NCI-H1105 (cell line): Measurements from ENCODE around the gene YBX1.
"Not testable (repeated sequence)": the region's sequence is repeated elsewhere in the genome, so short reads cannot be mapped to it uniquely, and the experiment has no call there.

ENCODE experiments used
- DNase-seq: peaks from one replicate; lab custom pipeline; 2025; lab: John Stamatoyannopoulos, UW

YBX1 gene

GRCh38 chr1:42689912-42690311 is 7.7 kb downstream of the YBX1 start:
- DNase-seq, result no peak

- no peak for DNase-seq
Observed at GRCh38 chr1:42690477-42691156, 8.4 kb downstream of the YBX1 start.

DNA sequence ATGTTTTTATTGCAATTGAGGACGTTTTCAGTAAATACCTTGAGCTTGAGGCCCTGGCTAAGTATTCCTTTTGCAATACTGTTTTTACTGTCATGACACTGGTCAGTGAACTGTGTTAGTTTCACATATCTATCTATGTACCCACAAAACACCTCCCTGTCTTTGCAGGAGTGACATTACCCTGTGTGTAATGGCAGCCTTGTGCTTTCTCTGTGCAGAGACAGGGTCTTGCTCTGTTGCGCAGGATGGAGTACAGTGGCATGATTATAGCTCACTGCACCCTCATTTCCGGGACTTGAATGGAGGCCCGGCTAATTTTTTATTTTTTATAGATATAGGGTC is 8.9 kb downstream of the YBX1 start:
- no peak for DNase-seq

DNA sequence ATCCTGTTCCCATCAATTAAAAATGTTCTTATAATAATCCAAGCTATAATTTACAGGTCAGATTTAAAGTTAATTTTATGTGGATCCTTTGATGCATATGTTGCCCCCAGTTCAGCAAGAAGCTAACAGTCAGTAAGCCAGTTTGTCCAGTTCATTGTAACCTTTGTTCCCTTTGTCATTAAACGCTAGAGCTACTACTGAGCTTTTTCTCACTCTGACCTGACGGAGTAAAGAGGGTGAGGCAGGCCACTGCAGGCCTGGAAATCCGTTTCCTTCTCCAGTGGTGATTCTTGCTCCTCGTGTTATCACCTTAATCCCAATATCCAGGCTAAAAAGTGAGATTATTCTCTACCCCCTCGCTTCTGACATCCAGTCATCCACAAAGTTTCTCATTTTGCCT is 10.2 kb downstream of the YBX1 start:
- no peak for DNase-seq

DNA sequence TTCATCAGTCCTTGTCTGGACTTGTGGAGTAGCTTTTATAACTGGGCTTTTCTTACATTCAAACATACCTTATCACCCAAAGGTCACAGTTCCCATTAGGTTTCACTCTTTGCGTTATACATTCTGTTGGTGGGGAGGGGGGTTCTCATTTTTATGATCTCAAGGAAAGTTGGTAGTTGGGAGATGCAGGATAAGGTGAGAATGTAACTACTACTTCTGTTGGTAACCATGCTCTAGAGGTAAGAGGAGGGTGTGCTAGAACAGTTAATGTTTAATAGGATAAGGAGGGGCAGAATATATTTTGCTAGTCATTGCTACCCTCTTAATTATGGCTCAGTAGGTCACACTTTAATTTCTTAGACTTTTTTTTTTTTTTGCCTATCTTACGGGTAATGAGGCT is 10.7 kb downstream of the YBX1 start:
- DNase-seq, result no peak

DNA sequence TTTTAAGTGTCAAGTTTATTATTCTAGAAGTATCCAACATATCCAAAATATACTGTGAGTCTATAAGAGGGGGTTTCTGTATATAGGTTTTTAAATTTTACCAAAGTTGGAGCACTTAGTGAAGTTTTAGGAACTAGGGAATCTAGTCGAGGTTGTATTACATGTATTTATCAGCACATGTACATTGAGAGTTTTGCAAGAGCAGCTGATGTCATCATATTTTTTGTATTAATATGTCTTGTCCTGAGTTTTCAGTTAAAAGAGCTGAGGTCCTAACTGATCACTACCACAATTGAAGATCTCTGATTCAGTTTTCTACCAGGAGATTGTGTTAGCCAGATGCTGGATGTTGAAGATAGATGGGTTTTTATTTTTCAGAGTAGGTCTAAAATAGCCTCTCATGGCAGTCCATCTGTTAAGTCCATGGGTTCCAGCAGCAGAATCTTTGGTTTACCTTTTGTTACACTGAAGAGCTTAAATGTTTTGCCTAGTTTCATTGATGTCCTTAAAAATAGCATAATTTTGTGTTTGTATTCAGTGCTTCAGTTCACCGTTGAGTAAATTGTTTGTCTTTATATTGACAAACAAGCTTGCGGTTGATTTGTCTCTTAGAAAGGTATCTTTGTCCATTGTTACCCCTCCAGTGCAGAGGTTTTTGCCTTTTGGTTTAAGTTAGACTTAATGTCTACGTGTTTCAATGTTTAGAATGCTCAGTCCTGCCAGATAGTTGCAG is 16.0 kb downstream of the YBX1 start:
- no peak for DNase-seq

- DNase-seq, result no peak
Observed at GRCh38 chr1:42700006-42700405, 17.8 kb downstream of the YBX1 start.

DNA sequence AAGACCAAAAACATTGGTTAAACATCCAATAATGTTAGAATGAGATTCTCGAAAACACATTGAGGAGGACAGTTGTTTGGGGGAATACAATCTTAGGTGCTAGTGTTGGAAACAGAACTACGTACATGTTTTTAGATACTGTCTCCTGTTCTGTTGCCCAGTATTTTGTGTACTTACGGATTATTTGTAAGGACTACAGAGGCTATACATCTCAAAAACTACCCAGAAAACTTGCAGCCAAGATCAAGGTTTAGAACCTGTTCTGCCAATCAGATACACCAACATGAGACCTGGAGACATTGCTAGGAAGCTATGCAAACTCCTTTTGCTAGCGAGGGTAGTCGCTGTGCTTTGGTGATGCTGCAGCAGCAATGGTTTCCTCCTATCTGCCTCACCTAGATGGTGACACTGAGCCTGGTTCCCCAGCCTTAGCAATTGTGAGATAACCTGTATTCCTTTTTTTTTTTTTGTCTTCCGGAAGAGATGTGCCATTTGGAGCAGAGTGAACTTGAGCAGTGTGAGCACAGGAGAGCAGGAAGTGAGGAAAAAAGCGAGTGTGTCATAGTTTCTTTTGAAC is 21.8 kb downstream of the YBX1 start:
- DNase-seq, result no peak

- DNase-seq, result not testable (repeated sequence)
Observed at GRCh38 chr1:42712808-42713207, 30.6 kb downstream of the YBX1 start.

- no peak for DNase-seq
Observed at GRCh38 chr1:42713293-42713692, 31.1 kb downstream of the YBX1 start.

DNA sequence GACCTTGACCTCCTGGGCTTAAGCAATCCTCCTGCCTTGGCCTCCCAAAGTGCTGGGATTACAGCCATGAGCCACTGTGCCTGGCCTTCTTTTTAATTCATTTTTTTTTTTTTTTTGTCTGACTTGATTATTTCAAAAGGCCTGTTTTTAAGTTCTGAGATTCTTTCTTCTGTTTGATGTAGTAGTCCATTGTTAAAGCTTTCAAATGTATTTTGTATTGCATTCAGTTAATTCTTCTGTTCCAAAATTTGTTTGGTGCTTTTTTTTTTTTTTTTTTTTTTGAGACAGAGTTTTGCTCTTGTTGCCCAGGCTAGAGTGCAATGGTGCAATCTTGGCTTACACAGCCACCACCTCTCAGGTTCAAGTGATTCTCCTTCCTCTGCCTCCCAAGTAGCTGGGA is 32.2 kb downstream of the YBX1 start:
- DNase-seq, result not testable (repeated sequence)

DNA sequence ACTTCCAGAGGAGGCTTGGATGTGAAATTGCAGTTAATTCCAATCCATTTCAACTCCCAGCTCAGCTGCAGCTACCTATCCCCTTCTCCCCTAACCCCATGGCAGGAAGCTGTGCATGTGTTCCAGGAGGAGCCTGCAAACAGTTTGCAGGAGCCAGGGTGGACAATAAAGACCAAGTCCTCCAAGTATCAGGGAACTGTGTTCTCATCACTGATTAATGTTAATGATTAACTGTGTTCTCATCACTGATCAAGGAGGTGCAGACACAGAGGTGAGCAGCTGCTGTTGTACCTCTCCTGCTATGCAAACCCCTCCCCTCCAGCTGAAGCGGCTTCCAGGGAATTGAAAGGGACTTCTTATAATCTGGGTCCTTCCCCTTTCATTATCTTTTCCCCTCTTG is 38.6 kb downstream of the YBX1 start:
- DNase-seq, result no peak

DNA sequence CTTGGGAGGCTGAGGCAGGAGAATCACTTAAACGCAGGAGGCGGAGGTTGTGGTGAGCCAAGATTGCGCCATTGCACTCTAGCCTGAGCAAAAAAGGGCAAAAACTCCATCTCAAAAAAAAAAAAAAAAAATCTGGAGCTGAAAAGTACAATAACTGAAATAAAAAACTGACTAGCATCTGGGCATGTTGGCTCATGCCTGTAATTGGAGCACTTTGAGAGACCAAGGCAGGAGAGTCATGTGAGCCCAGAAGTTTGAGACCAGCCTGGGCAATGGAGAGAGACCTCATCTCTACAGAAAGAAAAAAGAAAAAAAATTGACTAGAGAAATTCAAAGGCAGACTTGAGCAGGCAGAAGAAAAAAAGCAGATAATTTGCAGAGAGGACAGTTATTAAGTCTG is 39.7 kb downstream of the YBX1 start:
- DNase-seq, result no peak

DNA sequence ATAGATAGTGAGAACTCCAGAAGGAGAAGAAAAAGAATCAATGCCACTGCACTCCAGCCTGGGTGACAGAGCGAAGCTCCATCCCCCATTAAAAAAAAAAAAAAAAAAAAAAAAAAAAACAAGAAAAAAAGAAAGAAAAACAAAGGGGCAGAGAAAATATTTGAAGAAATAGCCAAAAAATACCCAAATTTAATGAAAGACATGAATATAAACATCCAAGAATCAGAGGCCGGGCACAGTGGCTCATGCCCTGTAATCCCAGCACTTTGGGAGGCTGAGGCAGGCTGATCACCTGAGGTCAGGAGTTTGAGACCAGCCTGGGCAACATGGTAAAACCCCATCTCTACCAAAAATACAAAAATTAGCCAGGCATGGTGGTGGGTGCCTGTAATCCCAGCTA is 40.2 kb downstream of the YBX1 start:
- not testable (repeated sequence) for DNase-seq

- DNase-seq, result no peak
Observed at GRCh38 chr1:42723511-42723910, 41.3 kb downstream of the YBX1 start.

DNA sequence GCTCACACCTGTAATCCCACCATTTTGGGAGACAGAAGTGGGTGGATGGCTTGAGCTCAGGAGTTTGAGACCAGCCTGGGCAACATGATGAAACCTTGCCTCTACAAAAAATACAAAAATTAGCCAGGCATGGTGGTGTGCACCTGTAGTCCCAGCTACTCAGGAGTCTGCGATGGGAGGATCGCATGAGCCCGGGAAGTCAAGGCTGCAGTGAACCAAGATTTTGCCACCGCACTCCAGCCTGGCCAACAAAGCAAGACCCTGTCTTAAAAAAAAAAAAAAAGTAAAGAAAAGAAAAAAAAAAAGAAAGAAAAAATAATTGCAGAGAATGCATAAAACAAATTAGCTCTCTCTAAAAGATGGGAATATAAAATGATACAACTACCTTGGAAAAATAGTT is 43.6 kb downstream of the YBX1 start:
- DNase-seq, result not testable (repeated sequence)

DNA sequence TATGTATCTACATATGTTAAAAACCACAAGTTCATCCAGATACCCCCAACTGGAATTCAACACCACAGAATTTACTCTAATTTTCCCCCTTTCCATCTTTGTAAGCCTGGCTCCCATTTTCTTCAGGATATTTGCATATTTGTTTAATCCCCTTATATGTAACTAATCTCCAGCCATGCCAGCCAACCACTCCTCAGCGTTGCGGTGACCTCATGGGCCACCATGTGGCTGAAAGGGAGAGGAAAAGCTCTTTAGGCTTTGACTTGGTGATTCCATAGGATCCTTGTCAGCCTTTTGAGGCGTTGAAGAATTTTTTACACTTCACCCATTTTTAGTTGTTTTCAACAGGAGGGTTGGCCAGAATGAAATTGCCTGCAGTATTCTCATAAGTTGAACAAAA is 47.8 kb downstream of the YBX1 start:
- DNase-seq, result no peak

DNA sequence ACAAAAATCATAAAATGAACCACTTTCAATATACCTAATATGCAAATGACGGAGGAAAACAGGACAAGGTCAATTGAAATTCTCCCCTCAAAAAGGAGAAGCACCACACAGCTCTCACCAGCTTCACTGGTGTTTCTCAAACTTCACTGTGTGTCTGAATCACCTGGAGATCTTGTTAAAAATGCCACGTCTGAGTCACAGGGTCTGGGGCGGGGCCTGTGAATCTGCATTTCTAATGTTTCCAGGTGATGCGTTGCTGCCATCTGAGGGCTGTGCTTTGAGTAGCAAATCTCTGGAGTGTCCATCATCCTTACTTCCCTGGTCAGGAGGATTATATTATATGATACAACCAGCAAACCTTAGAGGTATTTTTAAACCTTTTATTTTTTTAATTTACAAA is 48.8 kb downstream of the YBX1 start:
- DNase-seq, result no peak

DNA sequence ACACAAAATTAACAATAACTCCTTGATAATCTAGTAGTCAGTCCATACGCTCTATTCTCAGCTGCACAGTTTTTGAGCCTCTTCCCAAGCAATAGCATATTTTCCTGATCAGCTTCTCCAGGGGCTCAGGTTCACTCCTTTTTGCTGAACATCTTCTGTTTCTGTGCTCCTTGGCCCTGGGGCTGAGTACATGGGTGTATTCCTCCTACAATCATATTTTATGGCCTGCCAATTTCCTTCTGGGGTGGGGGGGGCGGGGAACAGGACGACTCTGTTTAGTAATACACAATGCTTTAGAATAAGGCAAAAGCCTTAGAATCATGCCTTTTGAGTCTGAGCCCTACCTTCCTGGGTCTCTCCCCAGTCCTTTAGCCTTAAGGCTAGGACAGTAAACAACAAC is 49.4 kb downstream of the YBX1 start:
- DNase-seq, result no peak

GRCh38 chr1:42732126-42732680 is 50.0 kb downstream of the YBX1 start:
- no peak for DNase-seq

- no peak for DNase-seq
Observed at GRCh38 chr1:42733415-42734200, 51.4 kb downstream of the YBX1 start.

DNA sequence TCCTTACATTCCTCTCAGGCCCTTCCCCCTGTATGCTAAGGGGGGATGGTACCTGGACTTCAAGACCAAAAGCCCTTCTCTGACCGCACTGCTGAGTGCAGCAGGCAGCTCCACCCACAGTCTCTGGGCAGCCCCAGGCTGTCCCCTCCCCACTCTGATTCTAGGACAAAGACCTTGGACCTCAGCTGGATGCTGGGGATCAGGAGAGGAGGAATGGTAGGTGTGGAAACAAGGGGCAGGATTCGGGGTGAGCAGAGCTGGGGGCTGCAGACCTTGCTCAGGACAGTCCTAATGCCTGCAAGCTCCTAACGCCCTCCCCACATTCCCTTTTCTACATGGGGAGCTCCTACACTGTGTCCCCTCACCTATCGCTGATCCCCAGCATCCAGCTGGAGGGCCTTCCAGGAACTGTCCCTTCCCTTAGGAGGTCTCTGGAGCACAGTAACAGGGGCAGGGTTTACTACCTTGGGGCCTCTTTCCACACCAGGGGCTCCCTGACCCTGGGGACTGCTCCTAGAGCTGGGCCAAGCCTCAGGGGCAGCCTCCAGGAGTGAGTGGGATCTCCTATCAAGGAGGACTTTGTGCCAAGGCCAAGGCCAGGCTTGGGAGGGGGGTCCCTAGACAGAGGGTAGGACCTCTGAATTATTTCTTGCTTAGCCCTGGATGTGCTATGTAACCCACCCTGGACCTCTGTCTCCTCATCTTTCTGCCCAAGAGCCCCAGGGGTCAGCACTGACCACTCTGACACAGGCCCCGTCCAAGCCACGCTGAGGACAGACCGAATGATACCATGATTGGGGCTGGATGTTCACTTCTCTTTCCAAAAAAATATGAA is 52.2 kb downstream of the YBX1 start:
- no peak for DNase-seq
